Kidney (tissue), 14 donors: ENCODE data around the gene FBXW2. TPM values are rescaled to one million over a fixed set of nuclear protein-coding genes. Genes with fewer than 3 reads are reported as not detected.

Source experiments
- DNase-seq, 5 donors: peaks; one replicate each; pipeline ENCODE4 v3.0.0-alpha.2; 2013 to 2020
- FAIRE-seq: peaks from 2 replicates; lab custom pipeline; 2012; peaks lifted over from hg19 to GRCh38; lab: Jason Lieb, UNC
- H3K27ac ChIP-seq, 2 donors: one replicate each; pipeline ENCODE4 v1.7.0; 2013; ENCODE audit warnings: low read depth in 2 of 2, low read length in 2 of 2, inconsistent platforms in 1 of 2
- H3K27me3 ChIP-seq: one replicate; pipeline ENCODE4 v1.7.1; 2013; ENCODE audit warnings: low read length, inconsistent platforms; ENCODE audit not compliant: control insufficient read depth, insufficient read depth
- H3K36me3 ChIP-seq, 3 donors: one replicate each; pipeline versions ENCODE4 v1.7.0 to v1.7.1; 2013; ENCODE audit warnings: low read length in 3 of 3, control low read depth in 1 of 3, inconsistent platforms in 1 of 3; ENCODE audit not compliant: insufficient read depth in 3 of 3, control insufficient read depth in 2 of 3
- H3K4me1 ChIP-seq, 3 donors: one replicate each; pipeline versions ENCODE4 v1.7.0 to v1.7.1; 2013; ENCODE audit warnings: low read length in 3 of 3, inconsistent platforms in 1 of 3, low read depth in 1 of 3; ENCODE audit not compliant: control insufficient read depth in 2 of 3, insufficient read depth in 2 of 3
- H3K4me3 ChIP-seq, 3 donors: one replicate each; pipeline versions ENCODE4 v1.7.0 to v1.8.1; 2013; ENCODE audit warnings: low read length in 3 of 3, control low read depth in 1 of 3, inconsistent platforms in 1 of 3
- H3K9ac ChIP-seq, 3 donors: one replicate each; pipeline versions ENCODE4 v1.7.0 to v1.7.1; 2013; ENCODE audit warnings: low read length in 3 of 3, control low read depth in 1 of 3, inconsistent platforms in 1 of 3
- H3K9me3 ChIP-seq, 3 donors: one replicate each; pipeline versions ENCODE4 v1.7.0 to v1.7.1; 2013; ENCODE audit warnings: low read length in 3 of 3, control low read depth in 1 of 3, inconsistent platforms in 1 of 3; ENCODE audit not compliant: control insufficient read depth in 2 of 3, insufficient read depth in 1 of 3
- CTCF ChIP-seq: IDR thresholded peaks from 3 replicates; pipeline ENCODE4 v1.5.1; 2012; ENCODE audit warnings: mild to moderate bottlenecking, moderate library complexity, borderline replicate concordance; ENCODE audit not compliant: insufficient read depth; ENCODE audit errors: extremely low read depth
- intact Hi-C: fragments of 100-400 bp; cut with DNase I; formaldehyde crosslinking; loops from one replicate; pipeline ENCODE4 v1.11.1; 2022
- polyA plus RNA-seq: library from polyadenylated mRNA; stranded (reverse); fragments of 350-450 nt; fragmentation: Illumina TruSeq; extraction: RNeasy Lipid Tissue Mini Kit (QIAGEN cat#74804); gene quantifications from one replicate; pipeline ENCODE4 v1.2.3, GENCODE V29; 2014; ENCODE audit warnings: low read depth, low replicate concordance; ENCODE audit not compliant: insufficient read depth
- total RNA-seq: library from RNA; stranded (reverse); fragmentation: NEBNext Ultra II Directional; extraction: Animal tissue kit (Norgen Biotek cat#: 25700); gene quantifications from one replicate; pipeline ENCODE4 v1.2.1, GENCODE V29; 2021
- donor health status: control.
- donor health status: control.
- donor health status: control.
- donor health status: control.
- donor health status: control.
- donor health status: DM: yes; HTN: yes; CAD: no.
- donor health status: Normal renal cell carcinoma (clear cell type).

The FBXW2 gene
- total and polyA plus RNA-seq, 2 donors from 2014 or later, result 13.8 to 67.8 TPM

DNA sequence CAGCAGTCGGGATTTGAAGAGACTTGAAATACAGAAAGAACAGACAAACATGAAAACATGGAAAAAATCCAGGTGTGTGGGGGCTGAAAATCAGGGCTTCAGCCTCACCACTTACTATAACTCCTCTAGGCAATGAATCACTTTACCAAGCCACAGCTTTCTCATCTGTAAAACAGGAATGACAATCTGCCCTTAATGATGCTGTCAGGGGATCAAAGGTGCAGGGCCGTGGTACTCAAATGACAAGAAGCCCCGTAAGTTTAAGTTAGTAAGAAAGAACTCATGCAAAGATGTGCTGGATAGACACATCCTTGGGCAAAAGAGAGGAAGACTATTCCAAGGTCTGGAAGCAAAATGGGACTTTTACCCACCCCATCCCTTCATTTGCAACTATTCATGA lies 34.7 kb downstream of the FBXW2 start:
- Histone ChIP-seq H3K27ac (no peak overlapping the region), H3K9ac (no peak overlapping the region), H3K4me3 (no peak overlapping the region), H3K27me3 (no peaks in the 10 kb centered on the region), H3K36me3 (peaks cover 0 to 11% (median 5%) of the 10 kb centered on the region in 3 donors), H3K4me1 (peaks cover 0 to 4% (median 0%) of the 10 kb centered on the region in 3 donors), H3K9me3 (no peaks in the 10 kb centered on the region)
- peak in 1 of 5 donors; percentile 2 for DNase-seq
- intact Hi-C loops, result no loop called here
- FAIRE-seq, result no peak
- no peak for TF ChIP-seq CTCF

DNA sequence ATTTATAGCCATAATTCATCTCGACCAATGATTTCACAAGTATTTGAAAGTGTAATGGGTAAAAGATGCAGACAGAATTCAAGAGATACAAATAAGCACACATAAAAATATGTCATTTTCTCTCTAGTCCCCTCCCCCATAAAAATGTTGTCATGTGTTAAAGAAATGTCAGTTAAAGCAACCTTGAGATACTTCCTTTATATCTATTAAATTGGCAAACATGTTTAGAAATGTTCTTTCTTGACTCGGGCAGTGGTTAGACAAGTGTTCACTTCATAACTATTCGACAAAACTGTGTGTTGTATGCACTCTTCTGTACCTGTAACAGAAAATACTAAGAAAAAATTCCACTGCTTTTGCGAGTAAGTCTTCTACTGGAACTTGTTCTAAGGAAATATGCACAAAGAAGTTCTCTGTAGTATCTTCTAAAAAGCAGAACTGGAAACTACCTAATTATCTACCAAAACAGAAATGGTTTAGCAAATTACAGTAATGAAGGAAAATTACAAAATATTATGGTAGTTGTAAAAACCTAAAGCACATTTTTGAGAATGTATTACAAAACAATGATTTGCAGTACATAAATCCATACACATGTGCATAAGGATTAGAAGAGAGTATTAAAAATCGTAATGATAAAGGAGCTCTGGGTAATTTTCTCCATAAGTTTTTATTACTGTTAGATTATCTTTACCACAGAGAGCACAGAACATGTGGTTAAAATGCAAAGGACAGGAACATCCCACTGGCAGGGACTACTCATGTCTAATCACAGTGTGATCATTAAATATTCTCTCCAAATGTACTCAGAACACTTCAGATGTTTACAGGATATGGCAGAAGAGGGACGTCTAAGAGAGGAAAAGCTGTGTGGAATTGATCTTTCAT lies 35.9 kb downstream of the FBXW2 start:
- FAIRE-seq (no peak), DNase-seq (no peak)
- Histone ChIP-seq H3K36me3 (peaks cover 0 to 5% (median 0%) of the 10 kb centered on the region in 3 donors), H3K4me3 (no peak overlapping the region), H3K4me1 (peaks cover 0 to 4% (median 0%) of the 10 kb centered on the region in 3 donors), H3K9me3 (no peaks in the 10 kb centered on the region), H3K9ac (no peak overlapping the region), H3K27ac (no peak overlapping the region), H3K27me3 (no peaks in the 10 kb centered on the region)
- no peak for TF ChIP-seq CTCF
- intact Hi-C loops, result no loop called here

- FAIRE-seq, result no peak
- no peaks in the 10 kb centered on the region for H3K27me3 ChIP-seq
- DNase-seq, result no peak
- H3K9ac ChIP-seq, result no peak overlapping the region
- H3K9me3 ChIP-seq, result no peaks in the 10 kb centered on the region
- H3K27ac ChIP-seq, result no peak overlapping the region
- peaks cover 0 to 5% (median 0%) of the 10 kb centered on the region in 3 donors for H3K36me3 ChIP-seq
- H3K4me3 ChIP-seq, result no peak overlapping the region
- peaks cover 0 to 4% (median 0%) of the 10 kb centered on the region in 3 donors for H3K4me1 ChIP-seq
- TF ChIP-seq CTCF, result no peak
- intact Hi-C loops, result no loop called here
Measured at GRCh38 chr9:120756531-120756930, 36.7 kb downstream of the FBXW2 start.
